HCT116 (cell line): ENCODE data around the gene SPHKAP.

Source experiments
- CBX3 ChIP-seq: IDR thresholded peaks from 2 replicates; pipeline ENCODE4 v1.6.1; 2012; ENCODE audit warnings: low read depth
- CEBPB ChIP-seq: IDR thresholded peaks from 2 replicates; pipeline ENCODE4 v1.6.1; 2012; ENCODE audit warnings: low read depth
- POLR2A ChIP-seq: IDR thresholded peaks from 2 replicates; pipeline ENCODE4 v1.7.0; 2011; ENCODE audit warnings: borderline replicate concordance; ENCODE audit not compliant: insufficient read depth, insufficient read length; ENCODE audit errors: extremely low read depth
- ZNF274 ChIP-seq: fragments of 200-500 bp; sonication (Bioruptor generic); IDR thresholded peaks from 2 replicates; pipeline ENCODE4 v1.6.1; 2014; ENCODE audit warnings: mild to moderate bottlenecking, low read depth, low read length, inconsistent platforms
- TF ChIP-seq, protein P1 (sequence below), 3 experiments: fragments of 200-600 bp in 1 of 3; sonication (generic) in 1 of 3; IDR thresholded peaks in 2 of 3; conservative IDR thresholded peaks in 1 of 3; 2 replicates each; pipeline ENCODE4 v1.5.1; 2012 to 2017; ENCODE audit warnings: low read depth in 2 of 3, low read length in 2 of 3, antibody characterized with exemption in 1 of 3, borderline replicate concordance in 1 of 3, control low read depth in 1 of 3, mild to moderate bottlenecking in 1 of 3, mixed read lengths in 1 of 3, mixed run types in 1 of 3, moderate library complexity in 1 of 3; ENCODE audit not compliant: insufficient read depth in 1 of 3
- TF ChIP-seq, protein P2 (sequence below): IDR thresholded peaks from 2 replicates; pipeline ENCODE4 v1.6.1; 2011; ENCODE audit warnings: mild to moderate bottlenecking, low read length, moderate library complexity; ENCODE audit not compliant: insufficient replicate concordance; ENCODE audit errors: extremely low read depth

DNA sequence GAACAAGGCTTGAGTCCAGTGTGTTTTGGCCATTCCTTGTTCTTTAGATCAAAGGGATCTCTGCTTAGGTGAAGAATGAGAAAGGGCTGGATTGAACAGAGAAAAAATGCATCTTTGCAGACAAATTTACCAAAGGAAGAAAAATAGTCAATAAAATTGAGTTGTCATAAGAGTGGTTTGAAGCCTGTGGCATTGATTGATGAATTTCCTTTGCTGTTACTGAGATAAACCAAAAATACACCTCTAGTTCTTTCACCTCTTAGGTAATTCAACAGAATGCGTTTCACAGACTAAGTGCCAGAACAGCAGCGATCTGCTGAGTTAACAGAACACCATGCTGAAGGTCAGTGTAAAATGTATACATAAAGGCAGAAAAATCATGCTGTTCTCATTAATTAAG, 96.8 kb downstream of the SPHKAP start:
- TF ChIP-seq, protein P1, sequence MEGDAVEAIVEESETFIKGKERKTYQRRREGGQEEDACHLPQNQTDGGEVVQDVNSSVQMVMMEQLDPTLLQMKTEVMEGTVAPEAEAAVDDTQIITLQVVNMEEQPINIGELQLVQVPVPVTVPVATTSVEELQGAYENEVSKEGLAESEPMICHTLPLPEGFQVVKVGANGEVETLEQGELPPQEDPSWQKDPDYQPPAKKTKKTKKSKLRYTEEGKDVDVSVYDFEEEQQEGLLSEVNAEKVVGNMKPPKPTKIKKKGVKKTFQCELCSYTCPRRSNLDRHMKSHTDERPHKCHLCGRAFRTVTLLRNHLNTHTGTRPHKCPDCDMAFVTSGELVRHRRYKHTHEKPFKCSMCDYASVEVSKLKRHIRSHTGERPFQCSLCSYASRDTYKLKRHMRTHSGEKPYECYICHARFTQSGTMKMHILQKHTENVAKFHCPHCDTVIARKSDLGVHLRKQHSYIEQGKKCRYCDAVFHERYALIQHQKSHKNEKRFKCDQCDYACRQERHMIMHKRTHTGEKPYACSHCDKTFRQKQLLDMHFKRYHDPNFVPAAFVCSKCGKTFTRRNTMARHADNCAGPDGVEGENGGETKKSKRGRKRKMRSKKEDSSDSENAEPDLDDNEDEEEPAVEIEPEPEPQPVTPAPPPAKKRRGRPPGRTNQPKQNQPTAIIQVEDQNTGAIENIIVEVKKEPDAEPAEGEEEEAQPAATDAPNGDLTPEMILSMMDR (IDR thresholded peaks at IDR 0.05 in 2 of 3, conservative IDR thresholded peaks at IDR 0.05 in 1 of 3; ENCODE audit: borderline replicate concordance in 1 of 3, insufficient read depth in 1 of 3, low read depth in 2 of 3, low read length in 2 of 3) = no peak
- no peak for TF ChIP-seq ZNF274
- TF ChIP-seq CBX3 = no peak
- TF ChIP-seq, protein P2, sequence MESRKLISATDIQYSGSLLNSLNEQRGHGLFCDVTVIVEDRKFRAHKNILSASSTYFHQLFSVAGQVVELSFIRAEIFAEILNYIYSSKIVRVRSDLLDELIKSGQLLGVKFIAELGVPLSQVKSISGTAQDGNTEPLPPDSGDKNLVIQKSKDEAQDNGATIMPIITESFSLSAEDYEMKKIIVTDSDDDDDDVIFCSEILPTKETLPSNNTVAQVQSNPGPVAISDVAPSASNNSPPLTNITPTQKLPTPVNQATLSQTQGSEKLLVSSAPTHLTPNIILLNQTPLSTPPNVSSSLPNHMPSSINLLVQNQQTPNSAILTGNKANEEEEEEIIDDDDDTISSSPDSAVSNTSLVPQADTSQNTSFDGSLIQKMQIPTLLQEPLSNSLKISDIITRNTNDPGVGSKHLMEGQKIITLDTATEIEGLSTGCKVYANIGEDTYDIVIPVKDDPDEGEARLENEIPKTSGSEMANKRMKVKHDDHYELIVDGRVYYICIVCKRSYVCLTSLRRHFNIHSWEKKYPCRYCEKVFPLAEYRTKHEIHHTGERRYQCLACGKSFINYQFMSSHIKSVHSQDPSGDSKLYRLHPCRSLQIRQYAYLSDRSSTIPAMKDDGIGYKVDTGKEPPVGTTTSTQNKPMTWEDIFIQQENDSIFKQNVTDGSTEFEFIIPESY = no peak
- no peak for TF ChIP-seq CEBPB
- no peak for TF ChIP-seq POLR2A
